ENCODE measurements around the gene CCDC57.

Gene CCDC57

GRCh38 chr17:82114447-82114846 lies 98.2 kb downstream of the CCDC57 start:
- TF ChIP-seq CTCF (IDR thresholded peaks at IDR 0.05): no peak
- no peak overlapping the region for H3K4me3 ChIP-seq
- DNase-seq (ENCODE audit: low spot score): no peak
- H3K27ac ChIP-seq: no peak overlapping the region

- H3K4me3 ChIP-seq: no peak overlapping the region
- DNase-seq (ENCODE audit: low spot score): no peak
- no peak for TF ChIP-seq CTCF (IDR thresholded peaks at IDR 0.05)
- no peak overlapping the region for H3K27ac ChIP-seq
These were observed 98.7 kb downstream of the CCDC57 start for GRCh38 chr17:82113941-82114340.

- no peak for TF ChIP-seq CTCF (IDR thresholded peaks at IDR 0.05)
- DNase-seq (ENCODE audit: low spot score): no peak
- Histone ChIP-seq H3K4me3 (no peak overlapping the region), H3K27ac (no peak overlapping the region)
These were observed 99.2 kb downstream of the CCDC57 start for GRCh38 chr17:82113422-82113821.

- no peak overlapping the region for H3K4me3 ChIP-seq
- no peak for DNase-seq (ENCODE audit: low spot score)
- no peak overlapping the region for H3K27ac ChIP-seq
- TF ChIP-seq CTCF (IDR thresholded peaks at IDR 0.05): no peak
These were observed 99.7 kb downstream of the CCDC57 start for GRCh38 chr17:82112914-82113311.

- Histone ChIP-seq H3K27ac (no peak overlapping the region), H3K4me3 (no peak overlapping the region)
- no peak for DNase-seq (ENCODE audit: low spot score)
- no peak for TF ChIP-seq CTCF (IDR thresholded peaks at IDR 0.05)
These were observed 100.3 kb downstream of the CCDC57 start for GRCh38 chr17:82112181-82112913.

GRCh38 chr17:82110298-82110697 lies 102.3 kb downstream of the CCDC57 start:
- no peak overlapping the region for H3K4me3 ChIP-seq
- TF ChIP-seq CTCF (IDR thresholded peaks at IDR 0.05): no peak
- no peak for DNase-seq (ENCODE audit: low spot score)
- no peak overlapping the region for H3K27ac ChIP-seq

- Histone ChIP-seq H3K27ac (no peak overlapping the region), H3K4me3 (no peak overlapping the region)
- no peak for TF ChIP-seq CTCF (IDR thresholded peaks at IDR 0.05)
- DNase-seq (ENCODE audit: low spot score): no peak
These were observed 103.6 kb downstream of the CCDC57 start for GRCh38 chr17:82108961-82109475.

All from coronary artery (tissue), 2 donors.